NCI-H2081 (cell line): ENCODE measurements around the gene RBKS.

Experiments
- DNase-seq, 2 experiments: peaks; one replicate each; lab custom pipeline; 2025; lab: John Stamatoyannopoulos, UW

RBKS gene

DNA sequence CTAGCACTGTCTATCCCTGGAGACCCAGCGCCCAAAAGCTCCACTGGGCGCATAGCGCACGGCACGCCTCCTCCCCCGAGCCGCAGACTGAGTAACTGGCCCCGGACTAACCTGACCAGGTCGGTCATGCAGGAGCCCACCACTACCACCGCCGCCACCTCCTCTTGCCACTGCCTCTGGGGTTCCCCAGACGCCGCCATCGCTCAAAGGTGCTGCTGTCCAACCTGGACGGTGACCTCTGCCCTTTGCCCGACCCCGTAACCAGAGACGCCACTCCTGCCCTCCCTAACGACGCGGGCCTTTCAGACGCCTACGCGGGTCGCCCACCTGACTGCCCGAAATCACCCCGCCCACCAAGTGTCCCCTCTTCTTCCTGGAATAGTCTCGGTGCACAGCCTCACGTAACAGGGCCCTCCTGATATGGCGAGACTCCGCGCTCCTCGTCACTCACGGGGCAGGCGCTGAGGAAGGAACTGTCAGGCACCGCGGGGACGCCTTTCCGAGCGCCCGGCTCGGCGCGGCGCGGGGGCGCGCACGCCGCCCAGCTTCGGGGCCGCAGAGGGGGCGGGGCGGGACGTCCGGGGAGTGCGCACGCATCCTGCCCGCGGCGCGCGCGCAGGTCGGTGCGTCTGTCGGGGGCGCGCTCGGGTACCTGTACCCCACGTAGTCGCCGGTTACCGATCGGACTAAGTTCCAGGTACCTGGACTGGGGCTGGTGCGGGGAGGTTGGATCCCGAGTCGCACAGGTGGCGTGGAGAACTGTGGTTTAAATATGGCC, at the start of gene RBKS, which contains the start of gene BABAM2:
Gene RBKS, minus strand, starts transcription at position 242 of the 778 bp plus-strand sequence. Its CDS starts 42 bp downstream, at position 200.
Gene BABAM2, plus strand, starts transcription at position 584 of the 778 bp plus-strand sequence. CDS start 3,828 bp downstream, outside the sequence.
- peak; percentile 90 to 91 for DNase-seq

DNA sequence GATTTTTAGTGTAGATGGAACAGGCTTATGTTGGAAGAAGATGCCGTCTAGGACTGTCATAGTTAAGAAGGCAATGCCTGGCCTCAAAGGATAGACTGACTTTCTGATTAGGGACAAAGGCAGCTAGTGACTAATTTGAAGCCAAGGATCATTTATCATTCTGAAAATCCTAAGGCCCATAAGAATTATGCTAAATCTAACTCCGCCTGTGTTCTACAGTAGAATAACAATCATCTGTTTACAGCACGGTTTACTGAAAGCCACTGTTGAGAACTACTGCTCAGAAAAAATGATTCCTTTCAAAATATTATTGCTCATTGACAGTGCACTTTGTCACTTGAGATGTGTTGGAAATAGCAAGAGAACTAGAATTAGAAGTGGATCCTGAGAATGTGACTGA, 44.8 kb upstream of the RBKS start:
- DNase-seq, result no peak

DNA sequence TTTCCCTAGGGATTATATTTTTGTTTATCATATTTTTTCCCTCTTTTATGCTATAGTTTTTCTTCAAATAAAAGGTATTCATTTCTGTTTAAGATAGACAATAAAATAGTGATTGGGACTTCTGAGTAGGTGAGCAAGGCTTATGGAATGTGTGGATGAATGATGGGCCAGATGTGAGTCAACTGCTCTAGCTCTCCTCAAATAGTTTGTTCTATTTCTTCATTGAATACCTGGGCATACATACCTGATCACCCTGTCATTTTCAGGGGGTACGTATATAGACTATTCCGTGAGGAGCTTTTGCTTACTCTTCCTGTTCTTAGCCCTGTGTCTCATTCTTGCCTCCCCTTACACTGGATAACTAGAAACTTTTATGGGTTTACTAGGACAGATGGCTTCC, 42.2 kb upstream of the RBKS start:
- DNase-seq, result no peak

DNA sequence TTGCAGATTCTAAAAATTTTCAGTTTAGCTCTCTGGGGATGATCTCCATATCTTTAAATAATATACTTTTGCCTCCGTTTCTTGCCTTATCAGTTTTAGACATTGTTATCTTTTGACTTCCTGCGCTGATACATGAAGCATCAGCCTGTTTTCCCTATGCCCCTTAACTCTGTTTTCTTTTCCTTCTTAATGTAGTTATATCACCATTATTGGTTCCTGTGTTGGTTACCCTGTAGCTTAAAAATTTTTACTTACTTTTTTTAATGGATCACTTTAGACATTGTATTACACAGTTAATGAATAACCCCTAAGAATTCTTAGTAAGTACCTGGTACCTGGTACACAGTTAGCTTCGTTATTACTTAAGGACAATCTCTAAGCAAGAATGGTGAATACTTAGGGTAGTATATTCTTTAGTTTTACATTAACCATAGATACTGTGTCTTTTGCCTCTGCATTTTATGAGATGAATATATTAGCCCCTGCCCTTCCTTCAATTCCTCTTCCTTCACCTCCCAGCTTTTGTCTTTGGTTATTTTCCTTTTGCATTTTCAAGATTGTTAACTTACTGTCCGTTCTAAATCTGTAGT, 41.3 kb upstream of the RBKS start:
- no peak for DNase-seq

DNA sequence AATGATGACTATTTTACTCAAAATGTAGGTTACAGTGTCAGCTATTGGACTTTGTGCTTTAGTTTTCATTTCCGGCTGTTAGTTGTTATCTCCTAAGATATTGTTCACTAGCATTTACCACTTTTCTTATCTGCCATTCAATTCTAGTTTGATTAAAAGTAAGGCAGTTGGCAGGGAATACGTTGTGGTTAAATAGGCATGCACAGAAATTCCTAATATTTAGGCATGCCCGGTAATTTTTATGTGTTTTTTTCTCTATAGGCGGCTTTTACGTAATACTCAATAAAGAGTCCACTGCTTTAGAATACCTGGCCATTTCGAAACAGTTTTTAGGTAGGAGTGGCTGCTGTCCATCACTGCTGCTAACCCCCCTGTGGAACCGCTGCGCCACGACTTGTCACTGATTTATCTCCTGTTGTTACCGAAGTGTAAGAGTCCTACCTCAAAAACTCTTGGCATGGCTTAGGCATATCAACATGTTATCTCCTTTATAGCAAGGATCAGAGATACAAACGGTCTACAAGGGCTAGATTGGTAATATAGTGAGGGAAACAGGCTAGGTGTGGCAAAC, 39.8 kb upstream of the RBKS start:
- DNase-seq, result no peak

DNA sequence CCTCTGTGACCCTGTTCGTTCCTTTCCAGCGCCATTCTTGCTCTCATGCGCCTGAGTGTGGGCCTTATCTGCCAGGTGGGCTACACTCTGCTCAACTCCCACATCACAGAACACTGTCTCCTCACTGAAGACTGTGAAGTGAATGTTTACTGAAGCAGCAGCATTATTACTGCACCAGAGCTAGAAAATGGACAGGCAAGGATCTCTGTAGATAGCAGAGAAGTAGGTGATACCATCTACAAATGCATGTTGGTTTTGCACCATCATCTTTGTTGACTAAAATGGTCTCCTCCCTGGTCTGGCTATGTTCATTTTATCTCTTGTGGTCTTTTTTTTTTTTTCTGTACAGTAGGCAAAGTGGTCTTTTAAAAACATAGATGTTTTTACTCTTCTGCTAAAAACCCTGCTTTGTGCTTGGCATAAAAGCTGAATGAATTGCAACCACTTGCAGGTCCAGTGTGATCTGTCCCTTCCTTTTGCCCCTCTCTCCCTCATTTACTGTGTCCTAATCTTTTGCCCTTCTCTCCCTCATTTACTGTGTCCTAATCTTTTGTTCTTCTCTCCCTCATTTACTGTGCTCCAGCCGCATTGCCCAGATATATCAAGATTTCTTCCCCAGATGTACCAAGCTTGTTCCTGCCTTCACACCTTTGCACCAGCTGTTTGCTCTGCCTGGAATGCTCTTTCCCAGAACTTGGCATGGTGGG, 35.7 kb upstream of the RBKS start:
- DNase-seq, result no peak

DNA sequence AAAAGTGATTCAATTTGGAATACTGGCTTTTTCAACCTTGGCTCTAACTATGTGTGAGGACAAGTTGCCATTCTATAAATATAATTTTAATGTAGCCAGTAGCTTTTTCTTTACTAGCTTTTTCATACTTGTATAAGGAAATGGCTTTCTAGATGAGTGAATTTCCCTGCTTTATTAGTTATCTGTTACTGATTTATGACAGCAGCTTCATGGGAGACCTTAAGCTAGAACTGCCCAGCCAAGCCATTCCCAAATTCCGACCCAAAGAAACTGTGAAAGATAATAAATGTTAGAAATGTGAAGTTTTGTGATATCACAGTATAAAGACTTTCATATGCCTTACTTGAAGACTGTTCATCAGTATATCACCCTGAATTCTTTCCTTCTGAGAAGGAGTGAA, 32.7 kb upstream of the RBKS start:
- DNase-seq, result no peak

DNA sequence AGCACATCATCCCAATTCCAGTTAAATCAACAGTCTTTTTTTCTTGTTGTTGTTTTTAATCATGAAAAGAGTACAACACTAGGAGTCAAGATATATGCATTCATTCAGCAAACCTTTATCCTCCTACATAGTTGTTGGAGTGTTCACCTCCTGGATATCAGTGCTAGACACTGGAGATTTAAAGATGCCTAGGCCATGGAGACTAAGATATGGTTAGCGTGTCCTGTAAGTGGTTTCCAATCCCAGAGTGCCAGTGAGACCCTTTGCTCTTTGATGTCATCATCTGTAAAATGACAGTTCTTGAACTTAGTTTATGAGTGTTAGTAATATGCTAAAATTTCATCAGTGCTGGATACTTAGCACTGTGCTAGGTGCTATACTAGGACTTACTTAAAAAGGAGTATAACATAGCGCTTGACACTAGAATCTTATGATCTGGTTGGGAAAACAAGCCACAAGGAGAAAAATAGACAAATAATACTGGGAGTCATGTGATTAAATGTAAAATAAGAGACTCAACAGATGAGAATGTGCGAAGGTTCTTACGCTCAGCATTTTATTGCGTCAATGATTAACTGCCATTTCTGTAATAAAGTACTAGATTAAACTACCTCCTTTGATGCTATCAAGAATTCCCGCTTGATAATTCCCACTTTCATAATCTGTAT, 31.8 kb upstream of the RBKS start:
- no peak for DNase-seq

DNA sequence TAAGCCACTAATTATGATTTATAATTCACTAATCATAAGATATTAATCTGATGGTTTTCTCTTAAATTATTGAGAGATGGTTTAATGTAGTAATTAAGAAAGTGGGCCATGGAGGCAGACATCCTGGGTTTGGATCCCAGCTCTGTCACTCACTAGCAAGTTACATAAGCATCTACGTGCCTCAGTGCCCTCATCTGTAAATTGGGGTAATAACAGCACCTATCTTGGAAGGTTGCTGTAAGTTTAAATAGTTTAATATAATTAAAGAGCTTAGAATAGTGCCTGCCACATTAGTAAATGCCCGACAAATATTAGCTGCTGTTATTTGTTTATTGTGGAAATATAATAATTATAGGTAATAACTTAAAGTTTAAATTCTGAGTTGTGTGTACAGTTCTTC, 31.2 kb upstream of the RBKS start:
- DNase-seq, result no peak

DNA sequence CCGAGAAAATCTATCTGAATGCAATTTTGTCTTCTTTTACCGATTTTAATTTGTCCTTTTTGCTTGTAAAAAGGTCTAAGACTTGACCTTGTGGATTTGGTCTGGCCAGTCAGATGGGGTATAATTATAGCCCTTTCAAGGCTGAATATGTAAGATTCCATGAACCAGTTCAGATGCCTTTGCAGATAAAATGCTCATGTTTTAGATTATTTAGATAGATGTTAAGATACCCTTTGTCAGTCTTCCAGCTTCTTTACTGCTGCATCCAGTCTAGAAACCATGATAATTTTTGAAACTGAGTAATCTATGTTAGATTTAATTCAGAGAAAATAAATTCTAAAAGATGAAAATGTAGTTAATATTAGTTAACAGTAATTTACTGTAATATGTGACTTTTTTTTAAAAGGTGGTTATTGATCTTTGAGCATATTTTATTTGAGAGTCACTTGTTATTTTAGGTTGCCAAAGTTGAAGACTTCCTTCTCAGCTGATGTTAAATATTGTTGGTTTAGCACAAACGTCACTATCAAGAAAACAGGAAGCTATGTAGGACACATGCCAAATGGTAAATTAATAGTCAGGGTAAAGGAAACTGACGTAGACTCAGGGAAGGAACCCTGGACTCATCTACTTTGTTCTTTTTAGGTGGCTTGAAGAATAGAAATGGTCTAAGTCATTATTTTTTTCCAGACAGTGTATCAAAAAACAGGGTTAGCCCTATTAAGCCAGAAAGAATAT, 30.1 kb upstream of the RBKS start:
- peak in 1 of 2 experiments; percentile 33 for DNase-seq

DNA sequence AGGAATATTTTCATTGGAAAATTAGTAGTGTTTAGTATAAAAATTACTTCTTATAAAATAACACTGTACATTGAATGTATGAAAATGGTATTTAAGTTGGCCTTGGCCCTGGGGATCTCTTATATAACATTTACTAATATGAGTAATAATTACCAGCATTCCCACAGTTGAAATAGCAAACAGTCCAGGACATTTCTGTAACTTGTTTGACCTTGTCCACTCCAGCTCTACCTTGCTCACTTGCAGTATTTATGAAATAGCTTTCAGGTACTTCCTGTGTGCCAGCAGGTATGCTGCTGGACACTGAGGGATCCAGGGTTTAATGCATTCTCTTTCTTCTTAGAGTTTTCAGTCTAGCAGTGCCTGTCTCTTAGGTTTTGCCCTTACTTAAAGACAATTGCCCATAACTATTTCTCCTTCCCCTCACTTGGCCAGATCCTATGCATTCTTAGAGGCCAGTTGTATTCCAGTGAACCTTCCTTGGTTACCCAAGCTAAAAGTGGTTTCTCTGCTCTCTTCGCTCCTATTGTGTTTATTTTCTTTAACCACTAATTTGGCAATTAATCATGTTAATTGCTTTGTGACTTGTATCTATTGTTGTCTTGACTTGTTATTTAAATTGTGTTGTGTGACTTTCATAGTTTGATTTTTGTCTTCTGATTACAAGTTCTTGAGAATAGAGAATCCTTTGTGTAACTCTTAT, 26.3 kb upstream of the RBKS start:
- DNase-seq, result no peak

DNA sequence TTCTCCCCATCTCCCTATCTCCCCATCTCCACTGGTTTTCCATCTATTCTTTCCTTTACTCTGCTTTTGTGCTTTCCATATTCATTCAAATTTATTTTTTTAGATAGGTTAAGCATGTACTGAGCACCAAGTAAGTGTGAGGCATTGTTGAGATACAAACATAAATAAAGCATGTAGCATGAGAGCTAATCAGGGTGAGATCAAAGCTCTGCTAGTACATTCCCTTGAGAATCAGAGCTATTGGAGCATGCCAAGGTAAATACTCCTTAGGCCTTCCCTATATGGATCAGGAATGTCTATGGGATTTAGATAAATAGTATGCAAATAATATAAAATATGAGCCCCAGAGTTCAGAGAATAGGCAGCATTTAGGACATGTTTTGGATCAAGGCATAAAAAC, 25.7 kb upstream of the RBKS start:
- no peak for DNase-seq

DNA sequence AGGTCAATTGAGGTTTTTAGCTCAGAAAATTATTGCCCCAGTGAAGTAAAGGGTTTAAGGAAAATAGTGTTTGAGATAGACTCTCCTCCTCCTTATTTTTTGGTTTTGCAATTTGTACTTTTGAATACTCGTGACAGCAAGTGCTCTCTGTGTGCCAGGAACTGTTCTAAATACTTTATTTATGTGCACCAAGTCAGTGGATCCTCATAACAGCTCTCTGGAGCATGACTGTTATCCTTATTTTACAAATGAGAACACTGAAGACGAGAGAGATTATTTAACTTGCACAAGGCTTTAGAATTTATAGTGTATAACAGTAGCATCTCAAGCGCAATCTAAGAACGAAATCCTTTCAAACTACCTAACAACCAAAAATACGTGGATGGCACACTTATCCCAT, 25.0 kb upstream of the RBKS start:
- DNase-seq, result no peak

DNA sequence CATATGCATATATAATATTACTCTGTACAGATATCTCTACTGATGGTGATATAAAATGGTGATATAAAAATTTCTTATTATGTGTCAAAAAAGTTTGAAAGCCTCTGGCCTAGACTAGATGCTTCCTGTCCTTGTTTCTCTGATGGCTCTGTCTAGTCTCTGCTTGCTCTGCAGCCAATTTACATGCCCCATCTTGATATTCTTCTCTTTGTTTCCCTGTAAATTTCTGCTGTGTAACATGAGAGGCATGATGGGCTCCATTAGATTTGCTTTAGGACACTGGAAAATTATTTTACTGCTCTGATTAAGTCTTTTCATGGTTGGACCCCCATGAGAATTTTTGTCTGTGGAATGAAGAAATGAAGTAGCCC, 24.6 kb upstream of the RBKS start:
- no peak for DNase-seq

DNA sequence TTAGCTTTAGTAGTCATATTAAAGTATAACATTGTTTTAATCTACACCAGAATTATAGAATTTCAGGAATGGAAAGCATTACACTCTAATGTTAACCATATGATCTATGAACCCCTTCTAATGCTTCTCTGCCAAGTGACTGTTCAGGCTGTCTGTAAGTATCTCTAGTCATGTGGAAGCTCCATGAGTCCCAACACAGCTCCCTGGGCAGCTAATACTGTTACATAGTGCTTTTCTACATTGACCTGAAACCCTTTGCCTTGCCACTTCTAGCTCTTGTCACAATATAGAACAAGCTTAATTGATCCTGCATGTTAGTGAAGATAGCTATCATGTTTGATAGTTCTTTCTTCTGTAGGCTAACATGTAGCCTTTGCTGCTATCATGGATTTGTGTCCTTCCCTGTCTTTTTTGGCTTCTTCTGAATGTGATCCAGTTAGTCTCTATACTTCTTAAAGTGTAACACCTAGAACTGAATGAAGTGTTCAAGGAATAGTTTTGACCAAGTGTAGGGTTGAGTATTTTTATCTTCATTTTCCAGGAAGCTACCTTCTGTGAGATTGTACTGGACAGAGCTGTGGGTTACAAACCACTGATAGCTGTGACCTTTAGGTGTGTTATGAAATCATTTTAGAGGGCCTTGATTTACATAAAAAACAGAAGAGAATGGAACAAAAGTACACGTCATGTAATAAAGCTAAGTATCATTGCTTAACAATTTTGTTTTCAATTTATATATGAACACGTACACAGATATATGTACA, 24.0 kb upstream of the RBKS start:
- DNase-seq, result no peak

DNA sequence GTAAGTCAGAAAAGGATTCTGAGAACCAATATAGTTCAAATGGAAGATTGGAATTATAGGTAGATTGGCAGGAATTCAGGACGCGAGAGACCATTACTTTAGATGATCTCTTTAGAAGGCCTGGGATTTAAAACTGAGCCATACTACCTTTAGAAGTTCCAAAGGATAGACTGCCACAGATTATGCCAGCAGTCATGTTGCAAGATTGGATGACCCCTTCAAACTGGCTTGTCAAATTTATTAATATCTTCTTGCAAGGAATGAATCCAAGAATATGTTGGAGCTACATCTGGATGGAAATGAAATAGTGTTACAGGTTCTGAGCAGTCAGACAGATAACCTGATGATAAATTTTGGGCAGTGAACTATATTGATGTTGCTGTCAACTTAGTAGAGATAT, 22.3 kb upstream of the RBKS start:
- DNase-seq, result no peak

DNA sequence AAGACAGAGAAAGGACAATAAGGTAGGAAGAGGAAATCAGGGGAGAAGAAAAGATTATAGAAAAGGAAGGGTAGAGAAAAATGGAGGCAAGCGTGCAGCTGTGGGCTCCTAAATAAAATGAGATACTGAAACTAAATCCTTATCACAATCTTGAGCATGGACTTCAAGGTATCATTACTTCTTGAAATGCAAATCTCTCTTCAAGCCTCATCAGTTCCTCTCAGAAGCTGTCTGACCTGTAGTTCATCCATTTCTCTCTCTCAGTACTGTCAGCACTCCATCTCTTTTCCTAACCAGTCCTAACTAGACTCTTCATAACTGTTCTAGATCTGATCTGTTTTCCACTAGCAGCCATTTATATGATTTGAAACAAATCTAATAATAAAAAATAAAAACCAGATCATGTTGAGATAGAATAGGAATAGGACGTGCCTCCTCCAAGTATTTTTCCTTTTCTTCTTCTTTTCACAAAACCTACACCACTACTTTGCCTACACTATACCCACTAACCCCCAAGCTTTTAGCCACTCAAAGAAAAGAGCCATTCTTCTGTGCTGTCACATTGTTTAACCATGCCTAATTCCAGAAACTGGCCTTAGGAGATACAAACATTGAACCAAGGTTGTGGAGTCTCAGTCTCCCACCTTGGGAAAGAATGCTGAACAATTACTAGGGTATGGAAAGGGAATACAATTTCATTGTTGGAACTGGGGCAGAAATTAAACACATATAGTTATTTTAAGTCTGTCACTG, 21.4 kb upstream of the RBKS start:
- DNase-seq, result no peak

DNA sequence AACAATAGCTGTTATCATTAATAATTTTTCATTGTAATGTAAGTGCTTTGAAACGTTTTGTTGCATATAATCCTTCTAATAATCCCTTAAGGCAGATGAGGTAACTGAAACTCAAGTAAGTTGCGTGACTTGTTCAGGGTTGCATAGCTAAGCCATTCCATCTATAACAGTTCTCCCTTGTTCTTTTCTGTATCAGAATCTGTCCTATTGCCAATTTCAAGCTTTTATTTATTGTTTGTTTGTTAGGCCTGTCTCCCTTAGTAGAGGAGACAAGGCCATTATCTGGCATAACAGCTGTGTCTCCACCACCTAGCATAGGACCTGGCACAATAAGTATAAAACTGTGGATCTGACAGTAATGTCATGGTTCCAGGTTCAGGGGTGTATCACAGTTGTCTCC, 19.7 kb upstream of the RBKS start:
- no peak for DNase-seq

DNA sequence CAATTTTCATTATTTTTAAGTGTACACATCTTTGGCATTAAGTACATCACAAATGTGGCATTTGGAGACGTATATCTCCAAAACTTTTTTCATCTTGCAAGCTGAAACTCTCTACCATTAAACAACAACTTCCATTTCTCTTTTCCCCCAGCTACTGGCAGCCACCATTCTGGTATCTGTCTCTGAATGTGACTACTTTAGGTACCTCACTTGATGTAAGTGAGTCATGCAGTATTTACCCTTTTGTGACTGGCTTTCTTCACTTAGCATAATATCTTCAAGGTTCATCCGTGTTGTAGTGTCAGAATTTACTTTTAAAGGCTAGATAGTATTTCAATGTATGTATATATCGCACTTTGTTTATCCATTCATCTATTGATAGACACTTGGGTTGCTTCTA, 17.4 kb upstream of the RBKS start:
- DNase-seq, result no peak
